NCI-H526 treated with DMSO at 0.1 percent for 48 hours (cell line): ENCODE measurements around the gene HIRA.

ENCODE experiments used
- DNase-seq: peaks from one replicate; lab custom pipeline; 2025; lab: John Stamatoyannopoulos, UW

HIRA gene

GRCh38 chr22:19410941-19411689, 20.4 kb downstream of the HIRA start:
- no peak for DNase-seq

GRCh38 chr22:19407649-19408606, 23.6 kb downstream of the HIRA start:
- DNase-seq = no peak

- no peak for DNase-seq
Observed at GRCh38 chr22:19406846-19407245, 24.7 kb downstream of the HIRA start.

- DNase-seq = no peak
Observed at GRCh38 chr22:19406281-19406811, 25.2 kb downstream of the HIRA start.

DNA sequence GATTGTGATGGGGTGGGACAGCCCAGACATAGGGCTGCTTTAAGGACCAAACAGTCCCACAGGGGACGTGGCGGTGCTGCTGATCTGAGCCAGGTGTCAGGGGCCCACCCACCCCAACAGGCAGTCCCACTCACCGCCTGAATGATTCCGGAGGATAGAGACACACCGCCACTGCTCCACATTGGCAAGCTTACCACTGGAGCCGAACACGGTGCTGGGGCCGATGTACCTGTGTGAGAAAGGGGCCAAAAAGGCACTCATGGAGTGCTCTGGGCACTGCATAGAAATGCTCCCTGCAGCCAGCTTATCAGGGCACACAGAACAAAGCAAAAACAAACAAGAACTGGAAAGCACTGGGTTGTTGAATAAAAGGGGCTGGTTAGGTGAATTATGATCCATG, 25.9 kb downstream of the HIRA start:
- DNase-seq = no peak

DNA sequence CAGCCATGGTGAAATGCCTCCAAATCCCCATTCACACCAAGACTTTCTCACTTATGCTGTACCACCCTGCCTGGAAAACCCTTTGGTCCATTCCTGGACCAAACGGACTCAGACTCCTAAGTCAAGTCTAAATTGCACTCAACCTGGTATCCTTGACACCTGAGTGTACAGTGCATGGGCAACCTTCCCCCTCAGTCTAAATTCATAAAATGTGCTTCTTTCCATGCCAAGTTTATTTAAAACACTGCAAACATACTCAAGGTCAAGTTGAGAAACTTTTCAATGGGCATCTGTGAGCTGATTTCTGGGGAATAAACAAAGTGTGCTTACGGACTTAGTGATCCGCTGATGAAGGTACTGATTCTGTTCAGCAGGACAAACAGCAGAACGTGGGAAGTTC, 26.4 kb downstream of the HIRA start:
- DNase-seq = no peak

DNA sequence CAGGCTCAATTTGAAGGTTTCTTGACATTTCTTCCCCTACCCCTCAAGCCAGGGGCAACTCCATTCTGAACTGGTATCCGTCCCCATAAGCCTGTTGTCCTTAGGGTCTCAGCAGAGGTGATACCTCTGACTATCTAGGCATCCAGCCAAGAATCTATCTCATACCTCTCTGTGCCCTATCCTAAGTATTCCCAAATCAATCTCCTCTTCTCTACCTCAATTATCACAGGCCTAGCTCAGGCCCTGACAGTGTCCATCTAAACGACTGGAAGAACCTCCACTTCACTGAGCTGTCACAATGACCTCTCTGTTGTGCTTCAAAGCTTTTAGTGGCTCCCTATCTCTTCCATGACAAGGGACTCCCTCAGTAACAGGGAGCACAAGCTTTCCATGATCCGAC, 26.9 kb downstream of the HIRA start:
- no peak for DNase-seq

- DNase-seq = no peak
Observed at GRCh38 chr22:19402642-19403191, 28.8 kb downstream of the HIRA start.

DNA sequence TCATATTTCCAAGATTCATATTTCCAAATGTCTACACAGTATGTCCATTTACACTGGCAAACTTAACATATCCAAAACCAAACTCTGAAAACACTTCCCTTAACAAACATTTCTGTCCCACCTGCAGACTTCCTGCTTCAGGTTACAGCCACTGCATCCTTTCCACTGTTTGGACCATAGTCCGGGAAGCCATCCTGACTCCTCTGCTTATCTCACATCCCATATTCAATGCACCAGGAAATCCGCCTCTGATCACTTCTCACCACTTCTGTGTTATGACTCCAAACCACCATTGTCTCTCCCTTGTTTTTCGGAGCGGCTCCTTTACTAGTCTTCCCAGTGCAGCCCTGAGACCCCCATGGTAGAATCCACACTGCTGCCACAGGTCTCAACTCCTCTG, 30.1 kb downstream of the HIRA start:
- DNase-seq = no peak

DNA sequence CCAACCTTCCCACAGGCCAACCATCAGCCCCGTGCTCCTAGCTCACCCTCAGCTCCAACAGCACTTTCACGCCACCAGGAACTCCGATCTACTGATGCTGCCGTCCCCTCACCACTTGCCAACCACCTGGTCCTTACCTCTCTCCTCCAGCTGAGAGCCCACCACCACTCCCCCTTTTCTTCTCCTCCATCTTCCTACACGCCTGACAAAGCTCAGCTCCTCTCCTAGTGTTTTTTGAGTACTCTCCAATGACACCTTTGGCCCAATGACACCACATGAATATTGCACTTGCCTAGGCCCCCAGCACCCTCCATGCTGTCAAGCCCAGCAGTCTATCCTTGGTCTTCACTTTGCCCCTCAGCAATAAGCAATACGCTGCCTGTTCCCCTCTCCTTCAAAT, 30.7 kb downstream of the HIRA start:
- no peak for DNase-seq

GRCh38 chr22:19398652-19399051, 32.9 kb downstream of the HIRA start:
- DNase-seq = no peak

GRCh38 chr22:19398206-19398605, 33.3 kb downstream of the HIRA start:
- DNase-seq = no peak

- DNase-seq = no peak
Observed at GRCh38 chr22:19397734-19398104, 33.8 kb downstream of the HIRA start.

DNA sequence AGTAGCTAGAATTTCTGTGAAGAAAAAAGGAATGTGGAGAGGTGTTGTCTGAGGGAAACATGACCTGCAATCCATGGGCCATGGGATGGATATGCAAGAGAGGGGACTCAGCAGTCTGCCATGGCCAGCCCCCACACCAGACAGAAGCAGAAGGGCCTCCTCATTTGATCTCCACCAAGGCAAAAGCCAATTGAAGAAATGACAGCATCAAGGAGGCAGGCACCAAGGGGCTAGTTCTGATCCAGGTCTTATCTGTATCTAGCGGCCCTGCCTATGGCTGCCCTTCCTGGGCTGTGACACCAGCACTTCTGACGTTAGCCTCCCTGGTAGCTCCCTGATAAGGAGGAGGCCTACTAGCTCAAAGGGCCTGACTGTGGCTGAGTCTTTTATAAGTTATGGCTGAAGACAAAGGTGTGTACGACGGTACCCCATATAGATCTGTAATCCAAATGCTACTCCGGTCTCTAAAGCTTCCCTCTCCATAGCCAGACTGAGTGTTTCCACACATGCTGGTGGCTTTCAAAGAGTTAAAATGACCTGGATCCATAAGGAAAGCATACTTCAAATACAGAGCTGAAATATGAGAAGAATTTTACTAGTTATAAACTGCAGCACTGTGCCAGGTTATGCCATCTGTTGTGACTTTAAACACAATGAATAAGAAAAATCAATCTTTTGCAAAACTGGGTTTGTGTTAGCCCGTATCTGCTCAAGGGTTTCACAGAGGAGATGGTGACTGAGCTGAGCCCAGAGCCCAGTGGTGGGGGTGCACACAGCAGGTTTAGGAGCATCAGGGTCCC, 34.4 kb downstream of the HIRA start:
- DNase-seq = no peak

GRCh38 chr22:19396561-19396933, 35.0 kb downstream of the HIRA start:
- DNase-seq = no peak

DNA sequence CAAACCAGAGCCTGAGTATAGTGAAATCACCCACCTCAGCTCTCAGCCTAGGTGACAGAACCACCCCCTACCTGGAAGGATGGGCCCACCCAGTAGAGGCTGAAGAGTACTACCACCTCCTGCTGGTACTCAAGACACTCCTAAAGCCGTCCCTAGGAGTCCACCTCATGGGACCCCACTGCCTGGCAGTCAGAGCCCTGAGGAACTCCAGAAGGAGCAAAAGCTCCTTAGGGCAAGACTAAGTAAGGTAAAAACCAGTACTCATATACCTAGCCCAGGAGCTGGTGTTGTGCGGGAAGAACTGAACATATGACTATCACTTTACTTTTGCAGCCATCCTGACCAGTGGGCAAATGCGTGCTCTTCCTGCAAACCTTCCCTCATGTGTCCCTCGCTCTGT, 36.3 kb downstream of the HIRA start:
- no peak for DNase-seq

DNA sequence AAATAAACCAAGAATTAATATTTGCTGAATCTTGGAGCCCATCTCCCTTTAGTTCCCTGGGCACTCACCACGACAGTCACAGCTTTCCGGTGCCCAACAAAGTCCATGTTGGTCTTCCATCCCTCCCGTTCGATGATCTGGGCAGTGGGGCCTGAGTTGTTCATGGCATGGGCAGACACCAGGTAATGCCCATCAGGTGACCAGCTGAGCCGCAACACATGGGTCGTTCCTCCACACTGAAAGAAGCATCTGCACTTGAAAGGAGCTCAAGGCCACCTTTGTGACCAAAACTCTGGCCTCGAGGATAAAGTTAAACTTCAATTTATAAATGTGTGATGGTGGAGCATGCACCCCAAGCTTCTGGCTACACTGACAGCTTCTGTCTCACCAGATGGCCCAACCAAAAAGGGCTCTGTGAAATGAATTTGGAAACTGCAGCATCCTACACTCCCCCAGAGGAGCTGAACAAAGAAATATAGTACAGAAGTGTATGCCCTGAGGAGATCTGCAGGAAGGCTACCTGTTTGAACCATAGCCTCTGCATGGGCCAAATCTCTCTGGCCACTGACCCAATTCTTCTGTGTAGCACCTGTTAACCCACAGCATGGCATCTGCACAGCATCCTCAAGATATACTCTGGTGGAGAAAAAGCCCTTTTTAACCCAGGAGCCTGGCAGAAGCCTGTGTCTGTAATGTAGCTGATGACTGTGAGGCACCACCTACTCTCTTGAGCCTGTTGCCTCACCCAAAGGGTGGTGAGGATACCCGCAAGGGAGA, 37.1 kb downstream of the HIRA start:
- DNase-seq = no peak

DNA sequence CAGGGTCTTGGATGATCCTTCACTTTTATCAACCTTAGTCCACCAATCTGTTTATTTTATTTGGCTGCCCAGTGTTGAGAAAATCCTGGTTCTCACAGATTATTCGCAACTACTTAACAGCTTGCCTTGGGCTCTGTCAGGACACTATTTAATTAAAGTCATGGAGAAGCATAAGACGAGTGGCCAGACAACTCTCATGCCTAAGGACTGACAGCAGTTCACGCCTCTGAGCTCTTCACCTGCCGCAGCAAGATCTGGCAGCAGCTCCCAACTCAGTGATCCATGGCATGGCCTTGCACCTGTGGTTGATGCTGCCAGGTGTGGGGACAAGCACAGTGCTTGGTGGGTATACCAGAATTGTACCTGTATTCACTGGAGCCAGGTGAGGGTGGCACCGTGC, 37.8 kb downstream of the HIRA start:
- DNase-seq = no peak

DNA sequence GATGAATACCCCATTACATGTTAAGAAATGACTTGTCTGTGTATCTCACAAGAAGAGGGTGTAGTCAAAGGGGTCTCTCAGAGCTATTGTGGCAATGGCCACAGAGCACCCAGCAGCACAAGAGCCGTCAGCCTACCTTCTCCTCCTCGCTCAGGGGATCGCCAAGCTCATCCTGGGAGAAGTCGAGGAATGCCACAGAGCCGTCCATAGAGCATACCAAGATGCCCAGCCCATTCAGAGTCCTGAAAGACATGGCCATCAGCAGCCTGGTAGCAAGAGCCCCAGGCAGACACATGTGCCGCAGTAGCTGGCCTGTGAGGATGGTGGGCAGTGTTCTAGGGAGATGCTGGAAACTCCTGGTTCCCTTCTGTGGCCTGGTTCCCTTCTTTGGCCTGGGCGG, 44.0 kb downstream of the HIRA start:
- no peak for DNase-seq

GRCh38 chr22:19387038-19387437, 44.5 kb downstream of the HIRA start:
- no peak for DNase-seq

DNA sequence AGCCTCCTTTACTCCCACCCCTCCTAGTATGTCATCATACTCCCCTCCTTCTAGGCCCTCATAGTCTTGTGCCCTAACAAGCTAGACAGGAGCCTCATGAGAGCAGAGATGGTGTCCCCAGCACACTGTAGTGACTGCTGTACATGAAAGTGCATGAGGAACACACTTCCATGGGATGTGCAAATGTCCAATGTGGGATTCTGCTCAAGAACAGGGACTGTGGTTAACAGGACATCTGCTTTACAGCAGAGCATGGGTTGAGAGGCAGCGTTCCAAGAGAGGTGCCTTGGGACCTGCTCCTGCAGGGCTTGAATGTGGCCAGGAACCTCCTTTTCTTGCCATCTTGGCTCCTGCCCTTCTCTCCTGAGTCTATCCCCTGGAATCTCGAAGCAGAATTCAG, 45.3 kb downstream of the HIRA start:
- no peak for DNase-seq
